GM19025 (cell line): ENCODE measurements around the gene RBPMS2.

Experiments used
- ATAC-seq: cut with Tn5 transposase; IDR thresholded peaks from one replicate; pipeline ENCODE4 v1.9.1; 2021; ENCODE audit warnings: mild to moderate bottlenecking, low read depth, moderate library complexity; ENCODE audit not compliant: unreplicated experiment

Gene RBPMS2

DNA sequence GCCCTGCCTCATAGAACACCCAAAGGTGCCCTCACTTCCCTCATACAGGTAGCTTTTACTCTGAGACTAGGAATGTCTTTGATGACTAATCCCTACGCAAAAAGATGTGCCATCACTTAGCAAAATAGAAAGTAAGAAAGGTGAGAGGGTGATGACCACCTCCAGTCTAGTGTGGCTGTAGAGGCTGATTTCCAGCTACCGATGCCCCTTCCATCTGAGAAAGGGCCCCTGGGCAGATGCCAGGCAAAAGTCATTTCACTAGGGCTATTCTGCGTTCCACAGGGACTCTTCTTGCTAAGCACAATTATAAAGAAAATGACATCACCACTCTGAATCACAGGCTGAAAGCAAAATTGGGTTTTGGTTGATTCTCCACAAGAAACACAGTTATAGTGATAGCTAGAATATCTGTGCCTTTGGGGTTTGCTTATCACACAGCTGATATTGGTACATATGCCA lies 77.4 kb downstream of the RBPMS2 start:
- no peak for ATAC-seq

DNA sequence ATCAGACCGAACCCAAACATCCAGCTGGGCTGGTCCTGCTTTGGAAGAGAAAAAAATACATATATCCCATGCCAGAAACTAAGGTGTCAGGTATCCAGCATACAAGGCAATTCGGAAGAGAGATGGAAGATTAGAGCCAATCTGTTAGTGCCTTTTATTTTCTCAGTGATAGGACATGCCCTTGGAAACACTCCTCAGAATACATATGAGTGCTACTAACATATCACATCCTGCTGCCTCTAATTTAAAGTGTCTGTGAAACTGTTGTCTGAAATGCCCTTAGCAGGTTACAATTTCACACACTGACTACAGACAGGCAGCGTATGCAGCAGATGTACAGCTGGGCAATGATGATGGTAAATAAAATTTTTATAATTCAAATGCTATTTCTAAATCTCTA lies 78.9 kb downstream of the RBPMS2 start:
- no peak for ATAC-seq

DNA sequence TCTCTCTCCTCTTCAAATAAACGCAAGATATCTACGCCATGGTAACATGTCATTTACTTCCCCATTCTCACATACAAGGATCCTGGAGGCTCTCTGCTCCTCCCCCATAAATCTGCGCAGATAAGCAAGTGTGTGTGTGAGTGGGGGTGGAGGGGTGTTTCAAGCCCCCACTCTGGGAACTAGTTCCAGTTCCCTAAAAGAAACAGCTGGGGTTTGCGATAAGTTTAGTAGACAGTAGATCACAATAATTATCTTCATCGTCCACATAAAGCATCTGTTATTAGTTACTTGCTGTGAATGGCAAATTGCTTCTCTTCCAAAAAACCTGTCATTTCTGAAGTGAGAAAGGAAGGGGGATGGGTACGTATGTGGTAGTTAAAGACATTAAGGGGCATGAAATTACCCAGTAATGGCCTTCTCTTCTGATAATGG lies 79.8 kb downstream of the RBPMS2 start:
- no peak for ATAC-seq

DNA sequence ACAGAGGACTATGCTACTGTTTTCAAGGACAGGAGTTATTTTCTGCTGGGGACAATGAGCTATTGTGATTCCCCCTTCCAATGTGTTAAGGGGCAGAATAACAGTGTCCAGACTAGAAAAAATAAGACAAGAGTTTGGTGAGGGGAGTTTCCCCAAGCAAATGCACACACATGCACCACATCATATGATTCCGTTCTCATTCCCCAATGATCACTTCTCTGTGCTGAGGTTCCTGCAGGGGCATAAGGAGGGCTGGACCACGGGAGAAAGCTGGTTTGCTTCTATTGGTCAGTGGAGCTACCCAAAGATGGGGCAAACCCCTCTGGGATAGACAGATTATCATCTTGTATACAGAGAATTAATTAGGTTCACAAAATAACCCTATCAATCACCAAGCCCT lies 80.6 kb downstream of the RBPMS2 start:
- ATAC-seq, result no peak

DNA sequence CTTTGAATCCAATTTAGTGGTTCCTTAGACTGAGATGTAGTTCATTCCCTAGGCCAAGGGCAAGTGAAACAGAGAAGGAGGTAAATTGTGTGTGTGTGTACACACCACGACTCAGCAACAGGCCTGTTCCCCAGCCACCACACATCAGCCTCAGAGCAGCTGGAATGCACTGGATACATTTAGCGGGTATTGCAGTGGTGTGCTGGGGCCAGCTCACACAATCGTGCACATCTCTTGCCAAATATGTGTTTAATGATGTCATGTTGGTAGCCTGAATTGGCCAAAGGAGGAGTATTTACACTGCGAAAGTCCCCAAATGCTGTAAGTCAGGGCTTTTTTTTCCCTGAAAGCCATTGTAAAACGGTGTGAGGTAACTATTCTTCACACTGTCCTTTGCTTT lies 82.3 kb downstream of the RBPMS2 start:
- no peak for ATAC-seq

DNA sequence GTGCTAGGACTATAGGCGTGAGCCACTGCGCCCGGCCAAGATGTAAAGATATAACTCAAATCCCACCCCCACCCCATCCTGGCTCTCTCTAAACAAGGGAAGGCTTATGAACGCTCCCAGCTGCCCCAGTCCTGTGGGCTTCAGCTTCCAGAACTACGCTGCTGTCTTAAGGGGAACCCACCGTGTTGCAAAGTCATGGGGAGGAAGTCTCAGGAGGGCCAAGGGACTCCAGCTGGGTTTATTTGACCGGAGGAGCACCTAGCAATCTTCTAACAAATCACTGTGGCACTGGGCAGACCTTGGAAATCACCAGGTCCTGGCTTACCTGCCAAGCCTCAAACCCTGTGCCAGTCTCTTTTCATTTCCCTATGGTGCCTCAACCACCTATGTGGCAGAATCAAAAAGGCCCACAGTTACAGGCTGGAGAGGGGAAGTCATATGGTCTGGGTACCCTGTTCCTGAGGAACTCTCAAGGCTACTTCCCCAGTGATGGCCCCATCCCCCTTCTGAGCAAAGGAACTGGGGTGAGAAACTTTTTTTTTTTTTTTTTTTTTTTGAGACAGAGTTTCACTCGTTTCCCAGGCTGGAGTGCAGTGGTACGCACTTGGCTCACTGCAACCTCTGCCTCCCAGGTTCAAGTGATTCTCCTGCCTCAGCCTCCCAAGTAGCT lies 83.4 kb downstream of the RBPMS2 start:
- no peak for ATAC-seq

DNA sequence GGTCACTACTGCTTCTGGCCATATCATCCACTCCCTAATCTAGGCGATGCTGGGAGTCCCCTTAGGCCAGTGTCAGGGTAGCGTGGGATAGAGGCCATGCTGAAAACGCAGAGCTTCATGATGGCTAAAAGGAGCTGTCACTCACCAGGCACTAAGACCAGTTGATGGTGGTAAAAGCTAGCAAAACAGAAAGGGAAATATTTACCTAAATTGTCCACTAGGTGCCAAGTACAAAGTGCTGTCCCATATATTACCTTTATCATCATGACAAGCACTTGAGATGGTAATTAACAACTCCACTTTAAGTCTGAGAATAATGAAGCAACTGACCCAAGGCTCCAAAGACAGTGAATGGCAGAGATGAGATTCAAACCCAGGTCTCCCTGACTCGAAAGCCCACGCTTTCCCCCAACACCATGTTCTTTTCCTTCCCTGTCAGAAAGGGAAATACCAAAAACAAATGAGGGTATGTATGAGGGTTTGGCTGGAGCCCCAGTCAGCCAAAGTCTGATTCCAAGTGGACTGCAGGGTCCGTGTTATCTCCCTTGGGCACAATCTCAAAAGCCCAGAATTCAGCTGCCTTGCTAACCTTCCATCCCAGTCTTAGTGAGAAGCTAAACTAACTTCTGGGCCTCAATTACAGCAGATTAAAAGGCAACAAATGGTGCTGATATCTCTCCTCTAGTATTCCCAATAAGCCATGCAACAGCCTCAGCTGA lies 84.7 kb downstream of the RBPMS2 start:
- ATAC-seq, result no peak

DNA sequence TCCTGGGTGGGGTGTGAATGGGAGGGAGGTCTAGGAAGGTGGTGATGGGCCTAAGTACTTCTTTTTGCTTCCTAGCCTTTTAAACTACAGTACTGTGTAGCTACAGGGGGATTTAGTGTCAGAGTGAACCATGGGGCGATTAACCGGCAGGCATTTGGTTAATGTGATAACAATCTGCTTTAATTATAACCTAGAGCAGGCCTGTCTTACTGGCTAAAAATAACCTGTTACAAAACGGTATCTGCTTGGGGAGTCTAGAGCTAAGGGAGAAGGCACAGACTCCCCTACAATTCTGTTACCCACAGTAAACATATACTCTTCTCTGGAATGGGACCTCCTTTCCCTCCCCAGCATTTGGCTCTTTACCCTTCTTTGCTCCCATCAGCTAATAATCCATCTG lies 85.4 kb downstream of the RBPMS2 start:
- no peak for ATAC-seq
